Smooth muscle cell (in vitro differentiated cells): ENCODE data around the gene INS. TPM values are rescaled to one million over a fixed set of nuclear protein-coding genes. Genes with fewer than 3 reads are reported as not detected.

Experiments used
- DNase-seq: peaks from one replicate; lab custom pipeline; 2025; ENCODE audit not compliant: unreplicated experiment; lab: John Stamatoyannopoulos, UW
- H2AFZ ChIP-seq: fragments of 200-600 bp; sonication (generic); 2 replicates; pipeline ENCODE4 v1.6.0; 2016; ENCODE audit warnings: antibody characterized with exemption, low read depth, mild to moderate bottlenecking
- H3F3A ChIP-seq: fragments of 200-600 bp; sonication (generic); 2 replicates; pipeline ENCODE4 v1.6.0; 2017; ENCODE audit warnings: antibody characterized with exemption, low read depth
- H3K27ac ChIP-seq: fragments of 200-600 bp; sonication (generic); 2 replicates; pipeline ENCODE4 v1.5.1; 2016; ENCODE audit warnings: low read depth, mild to moderate bottlenecking
- H3K27me3 ChIP-seq: fragments of 200-600 bp; sonication (generic); 2 replicates; pipeline ENCODE4 v1.6.1; 2016; ENCODE audit warnings: low read depth, mild to moderate bottlenecking
- H3K36me3 ChIP-seq: fragments of 200-600 bp; sonication (generic); 2 replicates; pipeline ENCODE4 v1.5.1; 2016; ENCODE audit warnings: low read depth
- H3K4me1 ChIP-seq: fragments of 200-600 bp; sonication (generic); 2 replicates; pipeline ENCODE4 v1.5.1; 2016; ENCODE audit warnings: low read depth
- H3K4me2 ChIP-seq: fragments of 200-600 bp; sonication (generic); 2 replicates; pipeline ENCODE4 v1.6.0; 2016; ENCODE audit warnings: mild to moderate bottlenecking
- H3K4me3 ChIP-seq: fragments of 200-600 bp; sonication (generic); 2 replicates; pipeline ENCODE4 v1.5.1; 2016; ENCODE audit warnings: mild to moderate bottlenecking
- H3K79me2 ChIP-seq: fragments of 200-600 bp; sonication (generic); 2 replicates; pipeline ENCODE4 v1.6.0; 2016; ENCODE audit warnings: low read depth, mild to moderate bottlenecking
- H3K9ac ChIP-seq: fragments of 200-600 bp; sonication (generic); 2 replicates; pipeline ENCODE4 v1.6.0; 2016; ENCODE audit warnings: low read depth
- H3K9me3 ChIP-seq: fragments of 200-600 bp; sonication (generic); replicated peaks from 2 replicates; pipeline ENCODE4 v1.5.1; 2016; ENCODE audit warnings: low read depth
- H4K20me1 ChIP-seq: fragments of 200-600 bp; sonication (generic); 2 replicates; pipeline ENCODE4 v1.6.0; 2016; ENCODE audit warnings: low read depth
- CTCF ChIP-seq: fragments of 200-600 bp; sonication (generic); IDR thresholded peaks from 2 replicates; pipeline ENCODE4 v1.5.1; 2017; ENCODE audit warnings: borderline replicate concordance, mild to moderate bottlenecking, antibody characterized with exemption; ENCODE audit not compliant: insufficient read depth, poor library complexity, severe bottlenecking
- WGBS: methylation state at CpG from one replicate; pipeline ENCODE4 v1.1.7; 2016; ENCODE audit warnings: low lambda C conversion rate; 5-methylcytosine and 5-hydroxymethylcytosine counted together
- polyA plus RNA-seq: library from polyadenylated mRNA; unstranded; fragments of >200 nt; fragmentation: Nextera tagmentation; extraction: Ambion mirVana; gene quantifications from 2 replicates; pipeline ENCODE4 v1.2.1, GENCODE V29; 2016
- total RNA-seq: library from RNA; depleted of rRNA; stranded (reverse); fragments of >200 nt; gene quantifications from 2 replicates; pipeline ENCODE4 v1.2.3, GENCODE V29; 2014

The INS gene
- total and polyA plus RNA-seq, 2 experiments from 2014 or later: not detected

- 93% methylated on average over 16 of the region's 17 CpGs for WGBS
- Histone ChIP-seq H3K9ac (no peak overlapping the region), H3K27me3 (no peaks in the 10 kb centered on the region)
These were observed 6.1 kb downstream of the INS start for GRCh38 chr11:2154889-2155288.

GRCh38 chr11:2154195-2154585, 6.8 kb downstream of the INS start:
- H3F3A ChIP-seq: no peaks in the 10 kb centered on the region
- 90% methylated on average over 7 of the region's 7 CpGs for WGBS

More at GRCh38 chr11:2154889-2155288, 6.1 kb downstream of the INS start:
- Histone ChIP-seq H3K79me2 (no peaks in the 10 kb centered on the region), H3F3A (no peaks in the 10 kb centered on the region), H3K4me2 (no peak overlapping the region), H3K36me3 (no peaks in the 10 kb centered on the region), H3K4me1 (peaks cover 14% of the 10 kb centered on the region), H3K27ac (no peak overlapping the region), H3K9me3 (no peaks in the 10 kb centered on the region), H4K20me1 (no peaks in the 10 kb centered on the region), H3K4me3 (no peak overlapping the region), H2AFZ (no peak overlapping the region)
- no peak for TF ChIP-seq CTCF
- DNase-seq: no peak

GRCh38 chr11:2153581-2154194, 7.3 kb downstream of the INS start:
- Histone ChIP-seq H3K79me2 (no peaks in the 10 kb centered on the region), H3K9me3 (no peaks in the 10 kb centered on the region), H3K36me3 (no peaks in the 10 kb centered on the region), H3K9ac (no peak overlapping the region), H3K4me2 (no peak overlapping the region), H3K27ac (no peak overlapping the region), H3F3A (no peaks in the 10 kb centered on the region), H3K4me3 (no peak overlapping the region), H4K20me1 (no peaks in the 10 kb centered on the region), H3K27me3 (no peaks in the 10 kb centered on the region), H3K4me1 (peaks cover 23% of the 10 kb centered on the region), H2AFZ (no peak overlapping the region)
- no peak for TF ChIP-seq CTCF
- no peak for DNase-seq
- 90% methylated on average over 14 of the region's 14 CpGs for WGBS

More at GRCh38 chr11:2154195-2154585, 6.8 kb downstream of the INS start:
- Histone ChIP-seq H3K4me3 (no peak overlapping the region), H3K27me3 (no peaks in the 10 kb centered on the region), H2AFZ (no peak overlapping the region), H3K36me3 (no peaks in the 10 kb centered on the region), H3K27ac (no peak overlapping the region), H3K79me2 (no peaks in the 10 kb centered on the region), H3K9me3 (no peaks in the 10 kb centered on the region), H3K4me2 (no peak overlapping the region), H4K20me1 (no peaks in the 10 kb centered on the region), H3K4me1 (peaks cover 19% of the 10 kb centered on the region), H3K9ac (no peak overlapping the region)
- no peak for TF ChIP-seq CTCF
- DNase-seq: no peak

GRCh38 chr11:2151500-2152257, 9.3 kb downstream of the INS start:
- H3K4me2 ChIP-seq: peak overlapping the region; percentile 85
- WGBS: 9% methylated on average over 22 of the region's 22 CpGs
- H3K27ac ChIP-seq: no peak overlapping the region
- H2AFZ ChIP-seq: peak overlapping the region; percentile 3
- no peaks in the 10 kb centered on the region for H3K79me2 ChIP-seq
- H3K36me3 ChIP-seq: no peaks in the 10 kb centered on the region
- H3K9me3 ChIP-seq: no peaks in the 10 kb centered on the region
- peak overlapping the region; percentile 9 for H3K4me3 ChIP-seq
- no peaks in the 10 kb centered on the region for H3K27me3 ChIP-seq
- no peak overlapping the region for H3K9ac ChIP-seq
- peak; percentile 90 for TF ChIP-seq CTCF
- no peaks in the 10 kb centered on the region for H4K20me1 ChIP-seq
- DNase-seq: peak; percentile 40
- no peaks in the 10 kb centered on the region for H3F3A ChIP-seq
- peaks cover 27% of the 10 kb centered on the region for H3K4me1 ChIP-seq
